Mammary epithelial cell (primary cell): ENCODE results near the gene LIMK2.

Experiments
- CTCF ChIP-seq, 2 donors: IDR thresholded peaks in 1 of 2; conservative IDR thresholded peaks in 1 of 2; 2 replicates each; pipeline ENCODE4 v1.5.1; 2011 to 2012; ENCODE audit warnings: inconsistent platforms in 2 of 2, low read length in 2 of 2, mild to moderate bottlenecking in 2 of 2, control low read depth in 1 of 2, low read depth in 1 of 2; ENCODE audit not compliant: insufficient read depth in 1 of 2; ENCODE audit errors: extremely low read depth in 1 of 2
- EZH2 ChIP-seq: IDR thresholded peaks from 2 replicates; pipeline ENCODE4 v1.6.1; 2012; ENCODE audit warnings: low read length, inconsistent platforms, borderline replicate concordance

- no peak for TF ChIP-seq CTCF (conservative IDR thresholded peaks at IDR 0.05 in 1 of 2, IDR thresholded peaks at IDR 0.05 in 1 of 2; ENCODE audit: extremely low read depth in 1 of 2, insufficient read depth in 1 of 2, low read depth in 1 of 2, low read length in 2 of 2)
- TF ChIP-seq EZH2, result no peak
Measured at GRCh38 chr22:31212783-31213629, 908 bp downstream of the LIMK2 start.
